HK-2 (cell line): ENCODE results near the gene FAIM2.

Experiments
- DNase-seq: peaks from one replicate; pipeline ENCODE4 v3.0.0-alpha.2; 2018; ENCODE audit not compliant: unreplicated experiment

The FAIM2 gene

DNA sequence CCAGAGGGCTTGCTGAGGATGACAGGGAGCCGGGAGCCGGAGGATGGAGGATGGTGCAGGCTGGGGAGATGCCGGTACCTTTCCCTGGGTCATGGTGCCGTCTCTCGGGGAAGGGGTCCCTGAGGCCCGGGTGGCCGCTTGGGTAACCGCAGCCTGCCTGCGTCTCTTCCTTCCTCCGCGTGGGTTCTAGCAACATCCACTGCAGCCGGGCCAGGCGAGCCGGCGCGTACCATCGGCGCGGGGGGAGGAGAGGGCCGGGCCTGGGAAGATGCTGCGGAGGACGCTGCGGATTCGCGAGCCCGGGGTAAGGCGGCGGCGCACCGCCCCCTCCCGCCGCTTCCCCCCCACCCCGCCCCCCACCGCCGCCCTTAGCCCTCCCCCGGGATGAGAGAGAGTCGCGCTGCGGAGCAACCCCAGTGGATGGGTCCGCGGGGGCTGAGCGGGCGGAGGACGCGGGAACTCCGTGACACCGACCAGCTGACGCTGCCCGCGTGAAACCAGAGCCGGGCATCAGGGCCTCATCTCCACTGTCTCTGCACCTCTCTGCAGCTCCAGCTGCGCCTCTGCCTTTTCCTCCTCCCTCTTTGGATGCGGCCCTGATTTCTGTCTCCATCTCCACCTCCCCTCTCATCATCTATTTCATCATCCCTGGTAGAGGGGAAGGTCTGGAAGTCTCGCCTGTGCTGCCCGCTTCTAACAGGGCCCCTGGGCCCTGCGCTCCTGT lies at the start of gene FAIM2:
TSS of gene FAIM2 (minus strand) at position 201 of the 724 bp plus-strand sequence. CDS start at position 93, 108 bp downstream.
- DNase-seq = no peak

DNA sequence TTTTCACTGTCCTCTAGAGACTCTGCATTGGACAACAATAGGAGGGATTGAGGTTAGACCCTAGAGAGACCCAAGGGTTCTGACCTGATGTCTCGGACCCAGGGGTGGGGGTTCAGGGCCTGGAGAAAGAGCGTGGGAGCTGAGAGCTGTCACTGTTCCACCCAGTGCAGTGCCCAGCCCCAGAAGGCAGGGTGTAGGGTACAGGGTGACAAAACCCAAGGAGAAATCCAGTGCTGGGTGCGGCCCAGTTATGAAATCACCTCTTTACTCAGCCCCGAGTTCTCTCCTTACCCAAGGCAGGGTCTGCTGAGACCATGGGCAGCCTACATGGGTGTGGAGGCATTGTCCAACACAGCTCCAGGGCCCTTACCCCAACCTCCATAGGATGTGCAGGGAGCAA lies 49.5 kb upstream of the FAIM2 start:
- no peak for DNase-seq

DNA sequence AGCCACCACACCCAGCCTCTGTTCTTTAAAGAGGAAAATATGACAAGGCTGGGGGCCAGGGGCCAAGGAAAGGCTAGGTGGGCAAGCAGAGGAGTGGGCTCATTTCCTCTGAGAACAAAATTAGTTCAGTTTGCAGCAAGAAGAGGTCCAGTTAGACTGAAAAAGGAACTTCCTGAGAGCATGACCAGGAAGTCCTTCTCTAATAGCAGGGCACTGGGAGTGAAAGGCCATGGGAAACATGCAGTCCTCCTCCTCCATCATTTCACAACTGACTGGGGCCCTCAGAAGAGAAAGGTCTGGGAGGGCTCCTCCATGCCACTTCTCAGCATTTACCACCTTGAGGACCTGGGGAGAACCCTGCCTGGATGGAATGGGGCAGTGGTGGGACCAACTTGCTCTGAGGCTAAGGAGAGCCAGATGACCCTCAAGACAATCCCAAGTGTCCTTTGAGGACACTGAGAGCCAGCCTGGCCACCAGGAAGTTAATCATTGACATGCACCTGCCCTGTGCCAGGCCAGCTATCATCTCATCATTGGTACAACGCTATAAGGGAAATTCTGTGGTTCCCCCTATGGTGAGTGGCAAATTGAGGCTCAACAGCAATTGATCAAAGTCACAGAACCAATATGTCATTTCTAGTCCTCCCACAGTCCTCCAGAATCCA lies 48.8 kb upstream of the FAIM2 start:
- DNase-seq = no peak

DNA sequence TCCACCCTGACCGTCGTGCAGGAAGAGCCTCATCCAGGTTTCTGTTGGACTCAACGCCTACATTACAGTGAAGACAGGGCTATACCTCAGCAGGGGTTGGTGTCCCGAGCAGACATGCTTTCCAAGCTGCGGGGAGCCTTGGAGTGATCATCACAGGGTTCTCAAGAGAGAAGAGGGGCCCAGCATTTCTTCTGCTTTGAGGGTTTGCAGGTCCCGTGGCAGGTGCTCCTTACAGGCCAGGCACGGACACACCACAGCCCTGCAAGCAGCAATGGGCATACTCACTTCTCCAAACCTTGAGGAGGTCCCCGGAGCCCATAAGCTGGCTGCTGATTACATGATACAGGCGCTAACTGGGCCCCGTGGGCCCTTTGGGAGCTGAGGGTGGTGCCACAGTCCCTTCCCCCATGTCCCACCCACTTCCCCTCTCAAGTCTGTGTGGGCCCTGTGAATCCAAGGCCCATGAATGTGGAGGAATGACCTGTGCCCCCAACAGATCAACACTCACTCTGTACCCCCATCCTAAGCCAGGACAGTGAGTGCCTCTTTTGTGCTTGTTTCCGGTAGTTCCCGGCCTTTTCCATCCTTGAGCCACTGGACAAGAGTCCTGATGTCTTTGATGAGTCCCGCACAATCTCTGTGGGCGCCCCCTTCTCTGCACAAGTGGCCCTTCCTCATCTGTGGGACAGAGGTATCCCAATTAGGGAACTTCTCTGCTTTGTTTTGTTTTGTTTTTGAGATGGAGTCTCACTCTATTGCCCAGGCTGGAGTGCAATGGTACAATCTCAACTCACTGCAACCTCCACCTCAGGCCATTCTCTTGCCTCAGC lies 47.9 kb upstream of the FAIM2 start:
- no peak for DNase-seq

DNA sequence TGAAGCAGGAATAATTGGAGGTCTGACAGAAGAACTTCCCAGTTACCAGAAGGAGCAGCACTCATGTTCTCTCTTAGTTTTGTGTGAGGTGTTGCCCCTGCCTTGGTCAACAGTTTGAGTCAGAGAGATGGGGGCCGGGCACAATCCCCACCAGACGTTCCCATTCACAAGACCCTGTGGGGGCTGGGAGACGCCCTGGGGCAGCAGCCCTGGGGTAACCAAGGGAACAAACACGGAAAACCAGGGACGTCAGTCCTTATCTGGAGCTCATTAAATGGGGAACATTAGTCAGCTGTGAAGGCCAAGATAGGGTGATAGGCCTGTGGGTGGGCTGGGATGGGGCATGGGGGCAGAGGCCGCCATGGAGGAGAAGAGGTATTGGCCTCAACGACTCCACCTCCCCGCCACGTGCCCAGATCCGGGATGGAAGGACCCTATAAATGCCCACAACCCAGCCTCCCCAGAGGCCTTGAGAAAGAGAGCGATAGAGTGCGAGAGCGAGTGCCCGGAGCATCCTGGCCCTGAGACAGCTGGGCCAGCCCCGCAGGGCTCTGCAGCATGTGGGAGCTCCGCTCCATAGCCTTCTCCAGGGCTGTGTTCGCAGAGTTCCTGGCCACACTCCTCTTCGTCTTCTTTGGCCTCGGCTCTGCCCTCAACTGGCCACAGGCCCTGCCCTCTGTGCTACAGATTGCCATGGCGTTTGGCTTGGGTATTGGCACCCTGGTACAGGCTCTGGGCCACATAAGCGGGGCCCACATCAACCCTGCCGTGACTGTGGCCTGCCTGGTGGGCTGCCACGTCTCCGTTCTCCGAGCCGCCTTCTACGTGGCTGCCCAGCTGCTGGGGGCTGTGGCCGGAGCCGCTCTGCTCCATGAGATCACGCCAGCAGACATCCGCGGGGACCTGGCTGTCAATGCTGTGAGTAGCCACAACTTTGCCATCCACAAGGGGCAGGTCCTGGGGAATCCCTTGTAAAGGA lies 46.9 kb upstream of the FAIM2 start, which contains the start of gene AQP2:
TSS of gene AQP2 (plus strand) at position 465 of the 979 bp plus-strand sequence. CDS start at position 559, 94 bp downstream.
- DNase-seq = no peak

DNA sequence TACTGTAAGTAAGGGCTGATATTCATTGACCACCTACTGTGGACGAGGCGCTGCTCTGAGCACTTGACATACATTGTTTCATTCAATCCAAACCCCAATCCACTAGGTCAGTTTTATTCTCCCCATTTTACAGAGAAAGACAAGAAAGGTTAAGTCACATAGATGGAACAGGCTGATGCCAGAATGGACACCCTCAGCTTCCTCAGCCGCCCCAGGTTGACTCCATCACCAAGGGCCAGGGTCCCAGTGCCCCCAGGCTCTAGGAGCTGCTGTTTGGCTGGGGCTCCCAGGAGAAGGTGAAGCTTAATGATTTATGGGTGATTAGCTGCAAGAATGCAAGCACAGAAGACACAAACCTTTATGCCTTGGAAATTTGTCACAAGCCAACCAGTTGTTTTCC lies 46.2 kb upstream of the FAIM2 start:
- DNase-seq = no peak

DNA sequence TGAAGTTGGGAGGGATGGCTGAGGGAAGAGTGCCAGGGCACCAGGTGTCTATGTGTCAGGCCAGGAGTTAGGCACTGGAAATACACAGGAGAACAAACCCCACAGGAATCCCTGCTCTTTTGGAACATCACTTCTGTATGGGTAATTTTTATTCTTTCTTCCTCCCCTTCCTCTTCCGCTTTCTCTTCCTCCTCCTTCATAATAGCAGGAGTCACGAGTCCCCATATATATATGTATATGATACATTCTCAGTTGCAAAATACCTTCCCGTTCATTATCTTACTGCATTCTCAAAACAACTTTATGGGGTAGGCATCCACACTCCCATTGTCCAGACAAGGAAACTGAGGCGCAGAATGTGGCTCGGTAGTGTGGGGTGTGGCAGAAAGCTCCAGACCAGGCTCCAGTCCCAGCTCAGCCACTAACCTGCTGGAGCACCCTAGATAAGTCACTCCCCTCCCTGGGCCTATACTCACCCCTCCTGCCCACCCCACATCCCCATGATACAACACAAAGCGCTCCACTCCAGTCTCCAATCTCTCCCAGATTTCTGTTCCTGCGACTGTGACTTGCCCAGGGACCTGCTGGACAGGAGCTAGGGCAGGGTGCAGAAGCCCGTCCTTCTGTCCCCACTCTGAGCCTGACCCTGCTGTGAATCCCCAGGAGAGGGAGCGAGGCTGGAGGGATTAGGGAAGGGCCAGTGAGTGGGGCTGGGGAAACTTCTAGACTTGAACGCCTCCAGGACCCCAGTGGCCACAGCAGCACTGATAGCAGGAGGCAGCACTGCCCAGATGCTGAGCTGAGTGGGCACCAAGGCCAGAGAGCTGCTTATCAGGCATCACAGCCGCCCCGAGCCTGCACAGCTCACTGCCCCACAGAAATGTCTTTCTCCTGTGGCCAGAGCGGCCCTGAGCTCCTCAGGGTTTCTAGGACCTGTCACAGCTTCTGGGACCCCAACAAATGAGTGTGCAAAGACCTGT lies 45.5 kb upstream of the FAIM2 start:
- no peak for DNase-seq

DNA sequence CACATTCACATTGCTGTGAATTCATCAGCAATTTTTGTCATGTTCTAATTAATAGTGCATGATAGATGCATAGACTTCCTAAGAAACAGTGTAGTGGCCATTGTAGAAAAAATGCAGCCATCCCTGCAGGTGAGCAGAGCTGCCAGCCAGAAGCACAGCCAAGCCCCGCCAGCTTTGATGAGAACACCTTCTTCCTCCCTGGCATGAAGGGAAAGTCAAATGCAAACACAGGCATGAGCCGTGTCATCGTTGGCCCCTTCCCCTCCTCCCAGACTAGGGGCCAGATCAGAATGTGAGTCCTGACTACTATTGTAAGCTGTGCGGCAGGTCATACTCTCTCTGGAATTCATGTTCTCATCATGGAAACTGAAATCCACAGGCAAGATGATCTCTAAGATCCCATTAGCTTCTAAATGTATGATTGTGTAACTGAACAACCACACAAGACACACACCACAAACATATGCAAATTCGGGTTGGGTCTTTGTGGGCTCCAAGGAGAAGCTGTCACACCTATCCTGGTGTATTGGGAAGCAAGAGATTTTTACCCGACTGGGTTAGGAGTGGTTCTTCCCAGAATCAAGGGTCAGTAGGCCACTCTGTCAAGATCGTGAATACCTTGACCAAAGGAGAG lies 44.0 kb upstream of the FAIM2 start:
- no peak for DNase-seq

DNA sequence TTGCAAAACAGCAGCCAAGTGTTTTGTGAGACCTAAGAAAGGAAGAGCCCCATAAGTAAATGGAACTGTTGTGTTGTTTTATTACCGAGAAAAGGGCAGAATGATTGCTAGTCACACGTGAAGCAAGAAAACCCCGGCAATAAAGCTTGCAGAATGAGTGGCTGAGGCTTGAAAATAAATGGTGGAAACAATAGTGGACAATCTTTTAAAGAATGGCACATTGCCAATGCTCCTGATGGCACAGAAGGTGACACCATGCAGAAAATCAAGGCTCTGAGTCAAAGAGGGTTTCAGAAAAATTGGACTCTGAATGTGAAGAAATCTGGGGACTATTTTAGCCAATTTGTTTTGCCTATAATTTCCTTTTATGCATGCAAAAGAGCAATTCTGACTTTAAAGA lies 42.8 kb upstream of the FAIM2 start:
- no peak for DNase-seq

DNA sequence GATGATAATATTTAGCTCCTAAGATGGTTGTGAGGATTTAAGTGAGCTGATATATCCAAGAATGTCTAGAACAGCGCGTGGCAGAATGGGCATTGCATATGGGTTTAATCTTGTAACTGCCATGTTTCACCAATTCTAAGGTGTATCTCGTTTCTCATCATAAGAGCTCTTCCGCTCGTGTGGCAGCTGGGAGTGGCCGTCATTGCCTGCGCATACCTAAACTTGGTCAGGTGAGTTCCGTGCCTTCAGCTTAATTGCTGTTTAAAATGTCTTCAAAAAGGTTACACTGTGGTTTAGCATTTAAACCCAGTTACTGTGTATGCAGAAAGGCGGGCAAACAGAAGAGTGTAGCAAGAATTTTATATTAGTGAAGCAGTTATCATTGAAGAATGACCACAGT lies 42.4 kb upstream of the FAIM2 start:
- no peak for DNase-seq

DNA sequence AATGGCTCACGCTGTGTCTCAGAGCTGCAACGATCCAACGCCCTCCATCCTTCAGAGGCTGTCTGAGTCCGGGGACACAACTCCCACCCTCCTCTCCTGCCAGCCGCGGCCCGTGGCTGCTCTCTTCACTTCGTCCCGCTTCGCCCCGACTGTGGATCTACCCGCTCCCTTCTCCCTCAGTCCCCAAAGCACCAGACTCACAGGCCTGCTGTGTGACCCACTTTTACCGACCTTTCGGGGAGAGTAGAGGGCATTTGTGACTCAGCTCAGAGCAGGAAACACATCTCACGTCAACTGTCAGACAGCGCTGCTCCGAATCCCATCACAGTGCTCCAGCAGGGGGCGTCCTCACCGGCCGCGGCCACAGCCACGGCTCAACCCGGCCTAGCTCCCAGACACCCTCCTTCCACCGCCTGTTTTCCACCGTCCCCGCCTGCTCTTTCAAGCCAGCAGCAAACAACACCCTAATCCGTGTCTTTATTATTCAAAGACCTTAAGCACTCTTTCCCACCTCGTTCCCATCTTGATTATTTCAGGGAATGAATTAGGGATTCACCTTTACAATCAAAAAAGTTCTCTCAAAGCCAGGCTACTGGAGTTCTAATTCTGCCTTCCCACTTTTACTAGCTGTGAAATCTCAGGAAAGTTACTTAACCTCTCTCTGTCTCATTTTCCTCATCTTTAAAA lies 41.8 kb upstream of the FAIM2 start:
- peak; percentile 85 for DNase-seq

DNA sequence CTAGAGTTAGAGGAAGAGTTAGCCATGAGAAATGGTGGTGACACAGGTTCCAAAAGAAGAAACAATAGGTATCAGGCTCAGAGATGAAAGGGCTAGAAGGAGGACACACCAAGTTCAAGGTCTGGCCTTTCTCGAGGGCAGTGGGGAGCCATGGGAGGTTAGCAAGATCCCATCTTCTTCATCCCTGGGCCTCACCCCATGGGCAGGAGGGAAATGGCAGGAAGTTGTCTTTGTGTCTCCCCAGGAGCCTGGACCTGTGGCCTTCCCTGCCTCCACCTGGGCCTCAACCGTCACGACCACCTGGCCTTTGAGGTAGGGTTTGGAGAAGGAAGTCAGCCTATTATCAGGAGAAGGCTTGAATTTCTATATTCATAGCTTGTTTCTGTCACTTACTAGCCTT lies 41.0 kb upstream of the FAIM2 start:
- no peak for DNase-seq

DNA sequence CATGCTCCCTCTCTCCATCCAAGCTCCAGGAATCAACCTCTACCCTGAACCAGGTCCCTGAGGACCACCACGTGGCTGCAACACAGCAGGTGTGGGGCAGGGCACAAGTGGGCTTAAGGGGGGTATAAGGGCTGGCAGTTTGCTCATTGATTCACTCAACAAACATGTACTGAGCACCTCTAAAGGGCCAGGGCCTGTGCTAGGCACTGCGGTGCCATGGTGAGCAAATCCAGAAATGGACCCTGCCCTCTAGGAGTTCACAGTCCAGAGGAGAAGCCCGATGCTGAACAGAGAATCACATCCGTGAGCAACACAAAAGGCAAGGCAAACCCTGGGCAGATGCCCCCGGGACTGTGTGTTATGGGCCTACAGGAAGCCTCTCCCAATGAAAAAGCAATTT lies 40.3 kb upstream of the FAIM2 start:
- no peak for DNase-seq

DNA sequence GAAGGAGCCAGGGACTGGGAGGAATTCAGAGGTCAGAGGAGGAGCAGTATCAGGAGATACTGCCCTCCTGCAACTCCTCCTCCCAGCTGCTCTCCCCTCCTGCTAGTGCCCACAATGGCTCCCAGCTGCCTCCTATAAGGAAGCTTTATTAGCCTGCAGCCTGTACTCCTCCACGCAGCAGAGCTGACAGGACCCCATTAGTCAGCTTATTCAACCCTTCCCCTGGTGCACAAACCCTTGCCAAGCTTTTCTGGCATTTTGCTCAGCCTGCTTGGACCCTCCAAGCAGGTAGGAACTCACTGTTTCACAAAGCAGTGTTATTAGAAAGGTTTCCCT lies 39.9 kb upstream of the FAIM2 start:
- DNase-seq = no peak

DNA sequence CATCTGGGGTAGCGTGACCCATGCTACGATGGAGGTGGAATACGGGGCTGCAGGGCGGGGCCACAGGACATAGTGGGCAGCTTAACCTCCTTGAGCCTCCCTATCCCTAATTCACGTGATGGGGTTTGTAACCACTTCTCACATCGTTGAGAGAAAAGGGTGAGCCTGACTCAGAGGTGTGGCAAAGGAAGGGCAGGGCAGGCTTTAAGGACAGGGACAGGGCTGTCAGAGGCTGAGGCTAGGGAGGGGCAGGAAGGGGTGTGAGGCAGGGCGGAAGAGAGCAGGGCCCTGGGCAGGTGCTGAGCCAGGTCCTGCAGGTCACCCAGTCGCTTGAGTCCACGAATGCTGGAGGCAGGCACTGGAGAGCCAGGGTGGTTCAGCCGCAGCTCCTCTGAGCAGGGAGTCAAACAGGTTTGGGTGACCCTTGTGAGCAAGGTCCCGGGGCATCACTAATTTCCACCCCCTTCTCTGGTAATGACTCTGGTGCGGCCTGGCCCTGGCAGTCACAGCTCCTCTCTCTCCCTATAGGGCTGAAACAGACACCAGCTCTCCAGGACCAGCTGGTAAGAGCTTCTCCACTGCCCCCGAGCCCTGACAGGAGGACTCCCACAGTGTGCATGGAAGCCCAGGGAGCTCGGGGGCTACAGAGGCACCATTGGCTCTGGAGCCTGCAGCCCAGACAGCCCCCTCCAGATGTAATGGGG lies 39.4 kb upstream of the FAIM2 start:
- no peak for DNase-seq

DNA sequence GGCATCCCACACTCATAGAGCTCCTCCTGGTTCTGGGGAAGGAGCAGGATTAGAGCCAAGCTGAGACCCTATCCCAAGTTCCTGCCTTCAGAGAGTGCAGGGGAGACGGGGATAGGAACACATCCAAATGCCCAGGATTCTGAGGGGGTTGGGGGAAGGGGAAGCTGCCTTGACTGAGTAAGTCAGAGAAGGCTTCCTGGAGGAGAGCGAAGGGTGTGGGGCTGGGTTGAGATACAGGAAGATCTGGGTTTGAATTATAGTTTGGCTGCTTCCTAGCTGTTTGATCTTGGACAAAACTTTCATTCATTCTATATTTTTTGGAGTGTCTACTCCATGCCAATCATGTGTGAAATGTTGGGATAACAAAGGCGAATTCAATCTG lies 38.8 kb upstream of the FAIM2 start:
- DNase-seq = no peak

DNA sequence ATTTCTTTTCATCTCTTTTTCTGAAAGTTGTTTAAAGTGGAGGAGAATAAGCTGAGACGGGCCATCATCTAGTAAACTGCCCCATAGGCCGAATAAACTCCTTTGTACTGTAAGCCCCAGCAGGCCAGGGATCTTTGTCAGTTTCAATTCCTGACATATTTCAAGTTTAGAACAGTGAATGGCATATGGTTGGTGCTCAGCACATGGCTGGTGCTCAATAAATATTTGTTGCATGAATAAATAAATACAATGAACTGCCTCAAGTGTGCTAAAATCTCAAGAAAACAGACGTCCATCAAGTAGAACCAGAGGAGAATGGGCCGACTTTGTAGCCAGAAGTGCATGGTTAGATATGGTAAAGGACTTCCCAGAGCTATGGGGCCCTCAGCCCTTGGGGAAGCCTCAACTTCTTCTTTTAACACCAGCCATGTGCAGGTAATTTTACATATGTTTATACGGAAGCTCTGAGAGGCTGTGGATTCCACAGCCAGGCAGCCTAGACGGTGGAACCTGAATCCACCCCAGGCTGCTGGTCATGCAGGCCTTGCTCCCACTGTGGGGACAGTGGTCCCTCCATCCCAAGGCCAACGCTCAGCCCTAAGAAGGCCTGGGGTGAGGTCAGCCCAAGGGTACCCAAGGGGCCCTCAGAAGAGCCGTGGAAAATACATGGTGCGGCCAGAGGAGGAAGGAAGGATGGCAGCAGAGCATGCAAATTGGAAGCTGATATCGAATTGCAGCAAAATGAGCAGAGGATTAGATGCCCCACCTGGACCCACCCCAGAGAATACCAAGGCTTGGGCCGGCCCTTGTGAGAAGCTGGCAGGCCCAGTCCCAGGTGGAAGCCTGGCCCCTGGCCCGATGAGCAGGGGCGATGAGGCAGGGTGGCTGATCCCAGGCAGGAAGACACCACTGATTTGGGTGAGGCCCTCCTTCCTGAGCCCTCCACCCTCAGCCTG lies 38.1 kb upstream of the FAIM2 start:
- DNase-seq = no peak
